Neural cell (in vitro differentiated cells): ENCODE results near the gene SAMD3.

Source experiments
- CTCF ChIP-seq: fragments of 450-650 bp; IDR thresholded peaks from 2 replicates; pipeline ENCODE4 v1.5.1; 2014; ENCODE audit warnings: antibody characterized with exemption, mild to moderate bottlenecking, moderate library complexity; ENCODE audit not compliant: poor library complexity, severe bottlenecking
- EP300 ChIP-seq: fragments of 450-650 bp; conservative IDR thresholded peaks from 2 replicates; pipeline ENCODE4 v1.6.1; 2014; ENCODE audit warnings: antibody characterized with exemption, mild to moderate bottlenecking, moderate library complexity; ENCODE audit not compliant: poor library complexity, severe bottlenecking
- EZH2 ChIP-seq: fragments of 200-600, 300-800 bp; shearing (Covaris generic), sonication (generic); IDR thresholded peaks from 2 replicates; pipeline ENCODE4 v1.6.1; 2014; ENCODE audit warnings: antibody characterized with exemption, low read length, borderline replicate concordance, mild to moderate bottlenecking; ENCODE audit not compliant: insufficient read depth, poor library complexity, severe bottlenecking
- MXI1 ChIP-seq: fragments of 450-650 bp; conservative IDR thresholded peaks from 2 replicates; pipeline ENCODE4 v1.6.1; 2014; ENCODE audit warnings: antibody characterized with exemption, mild to moderate bottlenecking; ENCODE audit not compliant: poor library complexity, severe bottlenecking
- POLR2AphosphoS5 ChIP-seq: IDR thresholded peaks from 2 replicates; pipeline ENCODE4 v1.6.1; 2012
- RAD21 ChIP-seq: fragments of 450-650 bp; conservative IDR thresholded peaks from 2 replicates; pipeline ENCODE4 v1.6.1; 2014; ENCODE audit warnings: antibody characterized with exemption, mild to moderate bottlenecking, moderate library complexity
- REST ChIP-seq: IDR thresholded peaks from 2 replicates; pipeline ENCODE4 v1.6.1; 2012; ENCODE audit warnings: borderline replicate concordance
- SMC3 ChIP-seq: fragments of 450-650 bp; conservative IDR thresholded peaks from 2 replicates; pipeline ENCODE4 v1.6.1; 2014; ENCODE audit warnings: antibody characterized with exemption, mild to moderate bottlenecking, moderate library complexity; ENCODE audit not compliant: poor library complexity
- TAF1 ChIP-seq: IDR thresholded peaks from 2 replicates; pipeline ENCODE4 v1.6.1; 2012; ENCODE audit warnings: low read depth

- TF ChIP-seq EP300, result no peak
- TF ChIP-seq CTCF, result no peak
- no peak for TF ChIP-seq RAD21
- no peak for TF ChIP-seq POLR2AphosphoS5
- TF ChIP-seq TAF1, result no peak
- no peak for TF ChIP-seq REST
- no peak for TF ChIP-seq SMC3
- TF ChIP-seq MXI1, result no peak
- TF ChIP-seq EZH2, result no peak
Observed at GRCh38 chr6:130239755-130240154, 17.0 kb upstream of the SAMD3 start.
